HepG2 (cell line): ENCODE data around the gene FBLN5. TPM values are rescaled to one million over a fixed set of nuclear protein-coding genes. Genes with fewer than 3 reads are reported as not detected.

Experiments
- ATAC-seq: fragments of 200-7000 bp; cut with Tn5 transposase; 3 replicates; pipeline ENCODE4 v1.9.1; 2020; ENCODE audit warnings: mild to moderate bottlenecking, moderate library complexity
- BruUV-seq: library from RNA; stranded (reverse); fragments of 400-500 nt; replicated peaks from 2 replicates; lab custom pipeline; 2021; lab: Mats Ljungman, UMichigan
- CTCF ChIA-PET: fragments of 300-600 bp; formaldehyde crosslinking; extraction: SDS; loops from one replicate; lab custom pipeline; 2021; ENCODE audit warnings: low total read pairs, inconsistent platforms, low intra/inter-chr PET ratio; lab: Yijun Ruan, JAX
- POLR2A ChIA-PET: fragments of 350-600 bp; sonication (Branson Sonifier 250); formaldehyde crosslinking; loops from one replicate; lab custom pipeline; 2020; ENCODE audit warnings: antibody characterized with exemption, inconsistent platforms; lab: Yijun Ruan, JAX
- DNase-seq: peaks from one replicate; pipeline ENCODE4 v3.0.0-alpha.2; 2015; ENCODE audit warnings: low spot score
- FAIRE-seq: peaks from 3 replicates; lab custom pipeline; 2011; peaks lifted over from hg19 to GRCh38; lab: Jason Lieb, UNC
- H2AFZ ChIP-seq: one replicate; pipeline ENCODE4 v1.6.1; 2011; ENCODE audit warnings: low read length, inconsistent platforms
- H3K27ac ChIP-seq: fragments of 300-600 bp; 3 replicates; pipeline ENCODE4 v1.8.0; 2011; ENCODE audit warnings: mixed run types, mild to moderate bottlenecking, mixed read lengths, low read length, inconsistent platforms; ENCODE audit not compliant: insufficient read depth; ENCODE audit errors: extremely low read length
- H3K27me3 ChIP-seq, 2 experiments: fragments of 200-600 bp in 1 of 2; 2 replicates in 1 of 2; 3 replicates in 1 of 2; pipeline versions ENCODE4 v1.6.0 to v1.8.0; 2011; ENCODE audit warnings: low read length in 2 of 2, mild to moderate bottlenecking in 2 of 2, moderate library complexity in 2 of 2, inconsistent platforms in 1 of 2; ENCODE audit not compliant: insufficient read depth in 2 of 2, control insufficient read depth in 1 of 2
- H3K36me3 ChIP-seq, 2 experiments: fragments of 200-600 bp in 1 of 2; replicated peaks in 1 of 2; 2 replicates in 1 of 2; 3 replicates in 1 of 2; pipeline versions ENCODE4 v1.5.1 to v1.8.0; 2011; ENCODE audit warnings: low read length in 2 of 2, inconsistent platforms in 1 of 2; ENCODE audit not compliant: insufficient read depth in 2 of 2, control insufficient read depth in 1 of 2
- H3K4me1 ChIP-seq: 2 replicates; pipeline ENCODE4 v1.5.1; 2012; ENCODE audit warnings: low read length, inconsistent platforms; ENCODE audit not compliant: insufficient read depth
- H3K4me2 ChIP-seq: 2 replicates; pipeline ENCODE4 v1.6.0; 2011; ENCODE audit warnings: low read depth, low read length, inconsistent platforms
- H3K4me3 ChIP-seq, 3 experiments: fragments of 200-600 bp in 1 of 3; sonication (generic), shearing (Covaris generic) in 1 of 3; replicated peaks in 1 of 3; 2 replicates each; pipeline ENCODE4 v1.5.1; 2011 to 2016; ENCODE audit warnings: low read length in 3 of 3, inconsistent platforms in 2 of 3, low read depth in 2 of 3, mild to moderate bottlenecking in 2 of 3, control low read depth in 1 of 3, mixed read lengths in 1 of 3; ENCODE audit not compliant: insufficient read depth in 1 of 3
- H3K79me2 ChIP-seq: one replicate; pipeline ENCODE4 v1.6.1; 2011; ENCODE audit warnings: low read length, inconsistent platforms; ENCODE audit not compliant: insufficient read depth
- H3K9ac ChIP-seq: 2 replicates; pipeline ENCODE4 v1.6.0; 2011; ENCODE audit warnings: mild to moderate bottlenecking, low read depth, low read length, inconsistent platforms; ENCODE audit not compliant: insufficient read depth
- H3K9me3 ChIP-seq: 2 replicates; pipeline ENCODE4 v1.5.1; 2012; ENCODE audit warnings: mild to moderate bottlenecking, low read length
- H4K20me1 ChIP-seq: 2 replicates; pipeline ENCODE4 v1.6.0; 2011; ENCODE audit warnings: inconsistent platforms, mild to moderate bottlenecking, low read length, moderate library complexity; ENCODE audit not compliant: insufficient read depth
- ARID4A ChIP-seq: sonication (generic); formaldehyde crosslinking; IDR thresholded peaks from 2 replicates; pipeline ENCODE4 v1.5.0; 2020; ENCODE audit warnings: mild to moderate bottlenecking, missing genetic modification reagents, borderline replicate concordance
- SALL1 ChIP-seq: sonication (generic); formaldehyde crosslinking; IDR thresholded peaks from 2 replicates; pipeline ENCODE4 v1.8.0; 2022; ENCODE audit warnings: mild to moderate bottlenecking, missing genetic modification reagents
- SMYD3 ChIP-seq: sonication (generic); formaldehyde crosslinking; IDR thresholded peaks from 2 replicates; pipeline ENCODE4 v1.8.1; 2023; ENCODE audit warnings: mild to moderate bottlenecking, missing genetic modification reagents
- ZBTB42 ChIP-seq: sonication (generic); formaldehyde crosslinking; IDR thresholded peaks from 2 replicates; pipeline ENCODE4 v1.5.0; 2020; ENCODE audit warnings: mild to moderate bottlenecking, missing genetic modification reagents
- ZC3H4 ChIP-seq: sonication (generic); formaldehyde crosslinking; IDR thresholded peaks from 2 replicates; pipeline ENCODE4 v1.4.0; 2020; ENCODE audit warnings: missing genetic modification reagents, borderline replicate concordance
- ZMAT5 ChIP-seq: sonication (generic); formaldehyde crosslinking; IDR thresholded peaks from 2 replicates; pipeline ENCODE4 v1.5.0; 2020; ENCODE audit warnings: mild to moderate bottlenecking, low read depth, missing genetic modification reagents, borderline replicate concordance
- ZNF75D ChIP-seq: sonication (generic); formaldehyde crosslinking; IDR thresholded peaks from 2 replicates; pipeline ENCODE4 v1.8.1; 2023; ENCODE audit warnings: missing genetic modification reagents, mild to moderate bottlenecking, borderline replicate concordance
- WGBS: methylation state at CpG from one replicate; pipeline ENCODE4 v1.1.6; 2017; ENCODE audit warnings: low lambda C conversion rate; 5-methylcytosine and 5-hydroxymethylcytosine counted together
- in situ Hi-C: cut with HindIII; loops from 2 replicates; pipeline ENCODE4 v1.10.0; 2017; ENCODE audit warnings: low pct_unique_long_range_greater_than_20kb; ENCODE audit not compliant: extremely low pct_ligation_motif_present
- intact Hi-C: fragments of 100-400 bp; cut with micrococcal nuclease; formaldehyde crosslinking; loops from one replicate; pipeline ENCODE4 v1.10.0; 2022; ENCODE audit not compliant: unreplicated experiment
- polyA plus RNA-seq, 8 experiments: library from polyadenylated mRNA; depleted of rRNA in 3 of 8; stranded (reverse) in 7 of 8; unstranded in 1 of 8; fragments of >200 nt; fragmentation: Illumina TruSeq in 4 of 8; extraction: Trizol in 4 of 8; gene quantifications; 2 replicates each; pipeline versions ENCODE4 v1.2.1 to v1.2.3, GENCODE V29; 2011 to 2016; ENCODE audit warnings: low read depth in 4 of 8, missing spikeins in 1 of 8, mixed read lengths in 1 of 8; ENCODE audit not compliant: insufficient read depth in 1 of 8
- total RNA-seq, 5 experiments: library from RNA; depleted of rRNA; stranded (reverse); fragments of >200 nt; fragmentation: Illumina TruSeq; extraction: Trizol; gene quantifications; 2 replicates each; pipeline ENCODE4 v1.2.3, GENCODE V29; 2016; ENCODE audit warnings: low read depth in 1 of 5
- TF ChIP-seq, protein P1 (sequence below): fragments of 450-650 bp; IDR thresholded peaks from 2 replicates; pipeline ENCODE4 v1.6.1; 2016
- TF ChIP-seq, protein P2 (sequence below): sonication (generic); formaldehyde crosslinking; IDR thresholded peaks from 2 replicates; pipeline ENCODE4 v1.4.0; 2020; ENCODE audit warnings: mild to moderate bottlenecking, low read depth, missing genetic modification reagents
- TF ChIP-seq, protein P3 (sequence below): sonication (generic); formaldehyde crosslinking; IDR thresholded peaks from 2 replicates; pipeline ENCODE4 v1.4.0; 2020; ENCODE audit warnings: missing genetic modification reagents, mild to moderate bottlenecking, borderline replicate concordance

The FBLN5 gene
- total and polyA plus RNA-seq, 2 of the 13 experiments (the other 11 are each of a cell fraction or from before 2014, with no cell fraction given) = 0.38 to 0.77 TPM

GRCh38 chr14:91904956-91905645 is 42.4 kb downstream of the FBLN5 start:
- H3K27me3 ChIP-seq = no peaks in the 10 kb centered on the region; a peak in 1 of 5 replicates
- H3K9me3 ChIP-seq = no peaks in the 10 kb centered on the region
- ChIA-PET POLR2A (no interaction called here), CTCF (no interaction called here)
- FAIRE-seq (no peak), DNase-seq (no peak), ATAC-seq (peak; percentile 34; the same call in 1 of the 3 replicates)
- H3K4me1 ChIP-seq = peaks cover 19% of the 10 kb centered on the region; the same call in 1 of the 2 replicates
- H3K36me3 ChIP-seq = no peaks in the 10 kb centered on the region
- 41% methylated on average over 5 of the region's 9 CpGs for WGBS
- no peaks in the 10 kb centered on the region for H4K20me1 ChIP-seq
- H3K27ac ChIP-seq = no peak overlapping the region
- H3K79me2 ChIP-seq = no peaks in the 10 kb centered on the region
- H3K4me2 ChIP-seq = no peak overlapping the region
- TF ChIP-seq ZBTB42 (CRISPR knock-in tag) (no peak), SMYD3 (CRISPR knock-in tag) (no peak), ZC3H4 (no peak), ZMAT5 (CRISPR knock-in tag) (no peak), SALL1 (CRISPR knock-in tag) (peak; percentile 16; the same call in 1 of the 2 replicates), ZNF75D (no peak), ARID4A (CRISPR knock-in tag) (peak; percentile 20; the same call in 1 of the 2 replicates)
- TF ChIP-seq, protein P1, sequence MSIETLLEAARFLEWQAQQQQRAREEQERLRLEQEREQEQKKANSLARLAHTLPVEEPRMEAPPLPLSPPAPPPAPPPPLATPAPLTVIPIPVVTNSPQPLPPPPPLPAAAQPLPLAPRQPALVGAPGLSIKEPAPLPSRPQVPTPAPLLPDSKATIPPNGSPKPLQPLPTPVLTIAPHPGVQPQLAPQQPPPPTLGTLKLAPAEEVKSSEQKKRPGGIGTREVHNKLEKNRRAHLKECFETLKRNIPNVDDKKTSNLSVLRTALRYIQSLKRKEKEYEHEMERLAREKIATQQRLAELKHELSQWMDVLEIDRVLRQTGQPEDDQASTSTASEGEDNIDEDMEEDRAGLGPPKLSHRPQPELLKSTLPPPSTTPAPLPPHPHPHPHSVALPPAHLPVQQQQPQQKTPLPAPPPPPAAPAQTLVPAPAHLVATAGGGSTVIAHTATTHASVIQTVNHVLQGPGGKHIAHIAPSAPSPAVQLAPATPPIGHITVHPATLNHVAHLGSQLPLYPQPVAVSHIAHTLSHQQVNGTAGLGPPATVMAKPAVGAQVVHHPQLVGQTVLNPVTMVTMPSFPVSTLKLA = no peak
- TF ChIP-seq, protein P2, sequence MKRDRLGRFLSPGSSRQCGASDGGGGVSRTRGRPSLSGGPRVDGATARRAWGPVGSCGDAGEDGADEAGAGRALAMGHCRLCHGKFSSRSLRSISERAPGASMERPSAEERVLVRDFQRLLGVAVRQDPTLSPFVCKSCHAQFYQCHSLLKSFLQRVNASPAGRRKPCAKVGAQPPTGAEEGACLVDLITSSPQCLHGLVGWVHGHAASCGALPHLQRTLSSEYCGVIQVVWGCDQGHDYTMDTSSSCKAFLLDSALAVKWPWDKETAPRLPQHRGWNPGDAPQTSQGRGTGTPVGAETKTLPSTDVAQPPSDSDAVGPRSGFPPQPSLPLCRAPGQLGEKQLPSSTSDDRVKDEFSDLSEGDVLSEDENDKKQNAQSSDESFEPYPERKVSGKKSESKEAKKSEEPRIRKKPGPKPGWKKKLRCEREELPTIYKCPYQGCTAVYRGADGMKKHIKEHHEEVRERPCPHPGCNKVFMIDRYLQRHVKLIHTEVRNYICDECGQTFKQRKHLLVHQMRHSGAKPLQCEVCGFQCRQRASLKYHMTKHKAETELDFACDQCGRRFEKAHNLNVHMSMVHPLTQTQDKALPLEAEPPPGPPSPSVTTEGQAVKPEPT = no peak
- TF ChIP-seq, protein P3, sequence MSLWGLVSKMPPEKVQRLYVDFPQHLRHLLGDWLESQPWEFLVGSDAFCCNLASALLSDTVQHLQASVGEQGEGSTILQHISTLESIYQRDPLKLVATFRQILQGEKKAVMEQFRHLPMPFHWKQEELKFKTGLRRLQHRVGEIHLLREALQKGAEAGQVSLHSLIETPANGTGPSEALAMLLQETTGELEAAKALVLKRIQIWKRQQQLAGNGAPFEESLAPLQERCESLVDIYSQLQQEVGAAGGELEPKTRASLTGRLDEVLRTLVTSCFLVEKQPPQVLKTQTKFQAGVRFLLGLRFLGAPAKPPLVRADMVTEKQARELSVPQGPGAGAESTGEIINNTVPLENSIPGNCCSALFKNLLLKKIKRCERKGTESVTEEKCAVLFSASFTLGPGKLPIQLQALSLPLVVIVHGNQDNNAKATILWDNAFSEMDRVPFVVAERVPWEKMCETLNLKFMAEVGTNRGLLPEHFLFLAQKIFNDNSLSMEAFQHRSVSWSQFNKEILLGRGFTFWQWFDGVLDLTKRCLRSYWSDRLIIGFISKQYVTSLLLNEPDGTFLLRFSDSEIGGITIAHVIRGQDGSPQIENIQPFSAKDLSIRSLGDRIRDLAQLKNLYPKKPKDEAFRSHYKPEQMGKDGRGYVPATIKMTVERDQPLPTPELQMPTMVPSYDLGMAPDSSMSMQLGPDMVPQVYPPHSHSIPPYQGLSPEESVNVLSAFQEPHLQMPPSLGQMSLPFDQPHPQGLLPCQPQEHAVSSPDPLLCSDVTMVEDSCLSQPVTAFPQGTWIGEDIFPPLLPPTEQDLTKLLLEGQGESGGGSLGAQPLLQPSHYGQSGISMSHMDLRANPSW (CRISPR knock-in tag) = no peak
- BruUV-seq = no TSS peak
- intact Hi-C loops (no loop called here), in situ Hi-C loops (loop anchor here (25.0 kb wide), 1 partner anchor 243 kb away; no protein-coding TSS in a partner anchor)
- no peak overlapping the region for H2AFZ ChIP-seq
- H3K4me3 ChIP-seq = no peak overlapping the region
- no peak overlapping the region for H3K9ac ChIP-seq
